Muscle layer of duodenum (tissue), 2 donors: ENCODE measurements around the gene INPP5A.

Experiments used
- H3K27ac ChIP-seq: one replicate; pipeline ENCODE4 v1.7.0; 2013; ENCODE audit warnings: mild to moderate bottlenecking, low read length
- H3K27me3 ChIP-seq: one replicate; pipeline ENCODE4 v1.7.0; 2013; ENCODE audit warnings: low read depth, mild to moderate bottlenecking, control low read depth, low read length
- H3K36me3 ChIP-seq, 2 donors: one replicate each; pipeline ENCODE4 v1.7.0; 2013; ENCODE audit warnings: low read length in 2 of 2, control low read depth in 1 of 2, mild to moderate bottlenecking in 1 of 2; ENCODE audit not compliant: insufficient read depth in 2 of 2, control insufficient read depth in 1 of 2
- H3K4me1 ChIP-seq, 2 donors: one replicate each; pipeline ENCODE4 v1.7.0; 2013; ENCODE audit warnings: low read length in 2 of 2, mild to moderate bottlenecking in 2 of 2, control low read depth in 1 of 2, moderate library complexity in 1 of 2; ENCODE audit not compliant: insufficient read depth in 2 of 2, control insufficient read depth in 1 of 2
- H3K4me3 ChIP-seq, 2 donors: one replicate each; pipeline ENCODE4 v1.7.0; 2013; ENCODE audit warnings: low read length in 2 of 2, low read depth in 1 of 2, mild to moderate bottlenecking in 1 of 2
- H3K9me3 ChIP-seq, 2 donors: one replicate each; pipeline ENCODE4 v1.7.0; 2013; ENCODE audit warnings: low read length in 2 of 2, control low read depth in 1 of 2, mild to moderate bottlenecking in 1 of 2; ENCODE audit not compliant: control insufficient read depth in 1 of 2
- donor health status: healthy.

Gene INPP5A

GRCh38 chr10:132663666-132664365 is 126.2 kb downstream of the INPP5A start:
- Histone ChIP-seq H3K9me3 (no peaks in the 10 kb centered on the region), H3K4me3 (no peak overlapping the region), H3K27ac (no peak overlapping the region), H3K4me1 (no peaks in the 10 kb centered on the region), H3K36me3 (peaks cover 11 to 19% of the 10 kb centered on the region in 2 donors), H3K27me3 (no peaks in the 10 kb centered on the region)

DNA sequence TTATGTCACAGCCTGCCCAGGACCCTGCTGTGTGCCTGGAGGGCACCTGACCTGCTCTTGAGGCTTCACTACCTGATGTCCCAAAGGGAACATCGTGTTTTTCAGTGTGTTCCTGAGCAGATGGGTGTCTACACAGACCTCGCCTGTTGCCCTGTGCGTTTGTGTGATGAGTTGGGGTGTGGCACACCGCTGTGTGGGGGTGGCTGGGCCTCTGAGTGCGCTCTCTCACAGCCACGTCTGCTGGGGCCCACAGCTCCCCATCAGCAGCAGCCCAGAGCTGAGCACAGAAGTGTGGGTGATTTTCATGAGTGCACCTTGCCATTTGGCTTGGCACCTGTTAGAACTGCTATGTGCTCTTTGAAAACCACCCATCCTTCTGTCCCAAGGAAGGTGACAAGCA is 126.8 kb downstream of the INPP5A start:
- H3K27me3 ChIP-seq, result no peaks in the 10 kb centered on the region
- peaks cover 9 to 14% of the 10 kb centered on the region in 2 donors for H3K36me3 ChIP-seq
- no peak overlapping the region for H3K27ac ChIP-seq
- no peaks in the 10 kb centered on the region for H3K4me1 ChIP-seq
- no peak overlapping the region for H3K4me3 ChIP-seq
- H3K9me3 ChIP-seq, result no peaks in the 10 kb centered on the region

- H3K4me1 ChIP-seq, result no peaks in the 10 kb centered on the region
- no peak overlapping the region for H3K27ac ChIP-seq
- H3K9me3 ChIP-seq, result no peaks in the 10 kb centered on the region
- H3K36me3 ChIP-seq, result peaks cover 4 to 10% of the 10 kb centered on the region in 2 donors
- no peak overlapping the region for H3K4me3 ChIP-seq
- no peaks in the 10 kb centered on the region for H3K27me3 ChIP-seq
Observed at GRCh38 chr10:132664883-132665282, 127.3 kb downstream of the INPP5A start.

DNA sequence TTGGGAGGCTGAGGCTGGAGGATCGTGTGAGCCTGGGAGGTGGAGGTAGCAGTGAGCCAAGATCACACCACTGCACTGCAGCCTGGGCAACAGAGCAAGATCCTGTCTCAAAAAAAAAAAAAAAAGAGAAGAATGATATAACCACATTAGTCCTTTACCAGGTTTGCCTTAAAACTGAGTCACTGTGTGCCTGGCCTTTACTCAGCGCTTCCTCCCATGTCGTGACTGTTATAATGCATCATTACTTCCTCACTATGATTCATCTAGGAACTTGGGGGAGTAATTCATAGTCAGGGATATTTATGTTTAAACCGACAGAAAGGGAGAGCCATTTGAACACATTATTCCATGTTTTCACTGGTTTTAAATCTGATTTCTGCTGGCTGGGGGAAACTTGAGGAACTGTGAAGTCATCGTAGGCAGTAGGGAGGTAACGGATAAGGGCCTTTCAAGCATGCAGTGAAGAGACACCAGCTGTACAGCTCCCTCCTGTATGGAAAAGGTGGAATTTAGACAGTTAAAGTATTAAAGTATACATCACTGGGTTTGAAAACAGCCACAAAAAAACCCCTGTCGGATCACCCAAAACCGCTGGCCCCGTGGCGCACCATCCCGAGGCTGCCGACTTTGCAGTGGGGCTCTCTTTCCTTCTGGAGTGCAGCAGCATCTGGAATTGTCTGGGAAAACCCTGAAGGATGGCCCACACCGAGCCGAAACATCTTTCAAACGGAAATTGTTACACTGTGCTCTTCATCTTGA is 128.5 kb downstream of the INPP5A start:
- H3K4me1 ChIP-seq, result no peaks in the 10 kb centered on the region
- H3K36me3 ChIP-seq, result no peaks in the 10 kb centered on the region
- no peaks in the 10 kb centered on the region for H3K9me3 ChIP-seq
- no peak overlapping the region for H3K4me3 ChIP-seq
- H3K27me3 ChIP-seq, result no peaks in the 10 kb centered on the region
- H3K27ac ChIP-seq, result no peak overlapping the region

DNA sequence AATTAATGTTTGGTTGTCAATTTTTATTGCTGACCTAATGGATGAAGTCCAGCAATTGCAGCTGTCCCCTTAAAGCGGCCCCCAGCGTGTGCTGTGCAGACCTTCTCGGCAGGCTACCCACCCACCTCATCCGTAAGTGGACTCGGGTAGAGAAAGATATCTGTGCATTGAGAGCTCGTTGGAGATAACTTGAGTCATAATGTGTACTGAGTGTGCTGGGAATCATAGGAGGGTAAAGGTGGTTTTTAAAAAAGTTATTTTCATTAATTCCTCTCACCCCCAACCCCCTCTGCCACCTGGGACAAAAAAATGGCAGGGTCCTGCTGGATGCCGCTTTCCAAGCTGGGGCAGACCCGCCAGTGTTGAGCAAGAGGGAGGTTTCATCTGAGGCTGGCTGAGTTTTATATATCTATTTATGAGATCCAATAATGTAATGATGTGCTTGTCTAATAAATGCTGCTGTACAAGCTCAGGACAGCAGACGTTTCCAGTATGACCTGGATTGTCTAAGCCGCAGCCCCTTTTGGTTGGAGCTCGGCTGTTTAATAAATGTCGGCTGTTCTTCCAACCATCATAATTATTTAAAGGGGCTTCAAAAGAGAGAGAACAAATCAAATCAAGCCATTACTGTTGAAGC is 129.2 kb downstream of the INPP5A start:
- H3K9me3 ChIP-seq, result no peaks in the 10 kb centered on the region
- no peak overlapping the region for H3K27ac ChIP-seq
- H3K36me3 ChIP-seq, result no peaks in the 10 kb centered on the region
- no peak overlapping the region for H3K4me3 ChIP-seq
- no peaks in the 10 kb centered on the region for H3K4me1 ChIP-seq
- H3K27me3 ChIP-seq, result no peaks in the 10 kb centered on the region

DNA sequence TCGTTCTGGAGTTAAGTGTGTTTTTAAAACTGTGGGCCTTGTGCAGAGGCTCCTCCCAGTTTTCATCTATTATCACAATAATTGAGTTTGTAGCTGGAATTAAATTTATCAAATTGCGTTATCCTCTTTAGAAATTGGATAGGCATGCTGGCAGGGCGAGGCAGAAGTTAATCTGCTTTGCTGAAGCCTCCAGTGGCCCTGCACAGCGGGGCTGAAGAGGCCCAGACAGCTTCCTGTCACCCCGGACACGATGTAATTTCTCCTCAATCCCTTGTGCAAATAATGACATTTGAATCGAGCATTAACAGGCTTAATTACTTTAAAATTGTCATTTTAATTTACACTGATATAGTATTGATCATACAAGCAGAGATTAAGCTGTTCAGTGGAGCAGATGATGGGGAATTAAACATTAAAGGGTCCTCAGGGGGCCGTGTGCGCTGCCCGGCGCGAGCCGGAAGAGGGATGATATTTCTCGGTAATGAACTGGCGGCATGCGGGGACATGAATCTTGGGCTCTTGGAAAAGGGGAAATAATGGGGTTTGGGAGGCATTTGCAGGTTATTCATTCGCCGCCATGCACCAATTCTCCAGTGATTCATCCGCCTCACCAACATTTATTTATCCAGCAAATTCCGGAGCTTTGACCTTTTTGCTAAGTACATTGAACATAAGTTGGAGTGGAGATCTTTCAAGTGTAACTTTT is 129.9 kb downstream of the INPP5A start:
- H3K27ac ChIP-seq, result no peak overlapping the region
- no peak overlapping the region for H3K4me3 ChIP-seq

GRCh38 chr10:132668048-132668394 is 130.4 kb downstream of the INPP5A start:
- H3K4me3 ChIP-seq, result no peak overlapping the region
- H3K27ac ChIP-seq, result no peak overlapping the region

More for the DNA sequence above, 129.9 kb downstream of the INPP5A start:
- no peaks in the 10 kb centered on the region for H3K4me1 ChIP-seq
- H3K9me3 ChIP-seq, result no peaks in the 10 kb centered on the region
- H3K27me3 ChIP-seq, result no peaks in the 10 kb centered on the region
- no peaks in the 10 kb centered on the region for H3K36me3 ChIP-seq

GRCh38 chr10:132669208-132669861 is 131.7 kb downstream of the INPP5A start:
- Histone ChIP-seq H3K4me1 (no peaks in the 10 kb centered on the region), H3K4me3 (no peak overlapping the region), H3K9me3 (no peaks in the 10 kb centered on the region), H3K27ac (no peak overlapping the region), H3K27me3 (no peaks in the 10 kb centered on the region), H3K36me3 (no peaks in the 10 kb centered on the region)

More at GRCh38 chr10:132668048-132668394, 130.4 kb downstream of the INPP5A start:
- Histone ChIP-seq H3K4me1 (no peaks in the 10 kb centered on the region), H3K9me3 (no peaks in the 10 kb centered on the region), H3K36me3 (no peaks in the 10 kb centered on the region), H3K27me3 (no peaks in the 10 kb centered on the region)

DNA sequence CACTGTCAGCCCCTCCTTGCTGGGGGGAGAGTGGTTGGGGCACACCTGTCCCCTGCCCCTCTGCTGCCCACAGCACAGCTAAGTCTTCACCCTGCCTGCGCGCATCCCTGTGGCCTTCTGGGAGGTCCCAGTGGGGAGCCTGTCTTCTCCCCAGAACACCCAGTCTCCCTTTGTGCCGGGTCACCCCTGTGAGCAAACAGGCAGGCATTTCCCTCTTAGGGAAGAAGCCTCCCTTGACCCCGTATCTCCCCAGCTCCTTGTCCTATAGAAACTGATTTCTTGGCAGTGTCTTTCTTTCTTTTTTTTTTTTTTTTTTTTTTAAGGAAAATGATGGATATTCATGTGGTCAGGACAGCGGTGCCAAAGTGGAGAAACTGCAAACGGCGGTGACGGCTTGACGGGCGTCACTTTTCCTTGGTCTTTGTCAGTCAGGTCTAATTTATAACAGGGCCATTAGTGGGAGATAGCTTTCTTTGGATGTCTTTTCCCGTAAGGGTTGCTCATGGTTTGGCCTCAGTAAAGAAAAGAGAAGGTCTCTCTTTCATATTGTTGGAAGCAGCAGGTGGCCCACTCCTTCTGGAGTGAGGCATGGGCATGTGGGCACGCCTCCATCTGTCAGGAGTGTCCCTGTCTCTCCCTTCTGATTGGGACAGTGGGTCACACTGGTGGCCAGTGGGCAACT is 133.1 kb downstream of the INPP5A start:
- no peak overlapping the region for H3K4me3 ChIP-seq
- no peaks in the 10 kb centered on the region for H3K27me3 ChIP-seq
- H3K36me3 ChIP-seq, result no peaks in the 10 kb centered on the region
- H3K27ac ChIP-seq, result no peak overlapping the region
- H3K9me3 ChIP-seq, result no peaks in the 10 kb centered on the region
- no peaks in the 10 kb centered on the region for H3K4me1 ChIP-seq

GRCh38 chr10:132671228-132672154 is 133.9 kb downstream of the INPP5A start:
- H3K4me1 ChIP-seq, result no peaks in the 10 kb centered on the region
- no peaks in the 10 kb centered on the region for H3K36me3 ChIP-seq

More at GRCh38 chr10:132671228-132672154, 133.9 kb downstream of the INPP5A start:
- Histone ChIP-seq H3K27me3 (no peaks in the 10 kb centered on the region), H3K4me3 (no peak overlapping the region), H3K27ac (no peak overlapping the region), H3K9me3 (no peaks in the 10 kb centered on the region)
